KMS-11 (cell line): Measurements from ENCODE around the gene CRTAC1.

Source experiments
- H2AFZ ChIP-seq: fragments of 200-600 bp; sonication (generic); 2 replicates; pipeline ENCODE4 v1.6.1; 2016; ENCODE audit warnings: antibody characterized with exemption, mixed run types, low read depth
- H3K27ac ChIP-seq: fragments of 200-600 bp; sonication (generic); 2 replicates; pipeline ENCODE4 v1.6.1; 2016; ENCODE audit warnings: mild to moderate bottlenecking, mixed run types
- H3K27me3 ChIP-seq: fragments of 200-600 bp; sonication (generic); 2 replicates; pipeline ENCODE4 v1.6.1; 2017; ENCODE audit warnings: mild to moderate bottlenecking, low read depth, mixed run types, moderate library complexity; ENCODE audit not compliant: insufficient read depth
- H3K36me3 ChIP-seq: fragments of 200-600 bp; sonication (generic); 2 replicates; pipeline ENCODE4 v1.6.1; 2017; ENCODE audit warnings: mild to moderate bottlenecking, mixed run types; ENCODE audit not compliant: insufficient read depth
- H3K4me1 ChIP-seq: fragments of 200-600 bp; sonication (generic); 2 replicates; pipeline ENCODE4 v1.6.1; 2016; ENCODE audit warnings: mild to moderate bottlenecking, low read depth, mixed run types; ENCODE audit not compliant: poor library complexity, severe bottlenecking
- H3K4me2 ChIP-seq: fragments of 200-600 bp; sonication (generic); 2 replicates; pipeline ENCODE4 v1.7.0; 2016; ENCODE audit warnings: mild to moderate bottlenecking, mixed run types
- H3K4me3 ChIP-seq: fragments of 200-600 bp; sonication (generic); IDR thresholded peaks from 2 replicates; pipeline ENCODE4 v1.6.1; 2017; ENCODE audit warnings: low read depth, low read length, mixed read lengths; ENCODE audit not compliant: insufficient read depth
- H3K79me2 ChIP-seq: fragments of 200-600 bp; sonication (generic); 2 replicates; pipeline ENCODE4 v1.6.1; 2016; ENCODE audit warnings: low read depth, mixed run types; ENCODE audit not compliant: insufficient read depth
- H3K9ac ChIP-seq: fragments of 200-600 bp; sonication (generic); 2 replicates; pipeline ENCODE4 v1.6.1; 2016; ENCODE audit warnings: mild to moderate bottlenecking, mixed run types
- H4K20me1 ChIP-seq: fragments of 200-600 bp; sonication (generic); 2 replicates; pipeline ENCODE4 v1.6.1; 2016; ENCODE audit warnings: mild to moderate bottlenecking, mixed run types; ENCODE audit not compliant: insufficient read depth
- TF ChIP-seq, protein P1 (sequence below): fragments of 200-600 bp; sonication (generic); conservative IDR thresholded peaks from 2 replicates; pipeline ENCODE4 v1.6.1; 2017; ENCODE audit warnings: low read depth, mild to moderate bottlenecking, antibody characterized with exemption, low read length, moderate library complexity, mixed read lengths

CRTAC1 gene

GRCh38 chr10:97895915-97896314 lies 134.5 kb downstream of the CRTAC1 start:
- Histone ChIP-seq H3K27ac (no peak overlapping the region), H2AFZ (no peak overlapping the region), H3K79me2 (no peaks in the 10 kb centered on the region), H3K4me1 (no peaks in the 10 kb centered on the region), H3K9ac (no peak overlapping the region), H3K4me2 (no peak overlapping the region), H4K20me1 (no peaks in the 10 kb centered on the region), H3K4me3 (no peak overlapping the region), H3K36me3 (no peaks in the 10 kb centered on the region), H3K27me3 (peaks cover 12% of the 10 kb centered on the region; the same call in 1 of the 2 replicates)
- TF ChIP-seq, protein P1, sequence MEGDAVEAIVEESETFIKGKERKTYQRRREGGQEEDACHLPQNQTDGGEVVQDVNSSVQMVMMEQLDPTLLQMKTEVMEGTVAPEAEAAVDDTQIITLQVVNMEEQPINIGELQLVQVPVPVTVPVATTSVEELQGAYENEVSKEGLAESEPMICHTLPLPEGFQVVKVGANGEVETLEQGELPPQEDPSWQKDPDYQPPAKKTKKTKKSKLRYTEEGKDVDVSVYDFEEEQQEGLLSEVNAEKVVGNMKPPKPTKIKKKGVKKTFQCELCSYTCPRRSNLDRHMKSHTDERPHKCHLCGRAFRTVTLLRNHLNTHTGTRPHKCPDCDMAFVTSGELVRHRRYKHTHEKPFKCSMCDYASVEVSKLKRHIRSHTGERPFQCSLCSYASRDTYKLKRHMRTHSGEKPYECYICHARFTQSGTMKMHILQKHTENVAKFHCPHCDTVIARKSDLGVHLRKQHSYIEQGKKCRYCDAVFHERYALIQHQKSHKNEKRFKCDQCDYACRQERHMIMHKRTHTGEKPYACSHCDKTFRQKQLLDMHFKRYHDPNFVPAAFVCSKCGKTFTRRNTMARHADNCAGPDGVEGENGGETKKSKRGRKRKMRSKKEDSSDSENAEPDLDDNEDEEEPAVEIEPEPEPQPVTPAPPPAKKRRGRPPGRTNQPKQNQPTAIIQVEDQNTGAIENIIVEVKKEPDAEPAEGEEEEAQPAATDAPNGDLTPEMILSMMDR, result no peak

- Histone ChIP-seq H3K79me2 (no peaks in the 10 kb centered on the region), H2AFZ (no peak overlapping the region), H3K4me1 (no peaks in the 10 kb centered on the region), H4K20me1 (no peaks in the 10 kb centered on the region), H3K27ac (no peak overlapping the region), H3K4me3 (no peak overlapping the region), H3K4me2 (no peak overlapping the region), H3K27me3 (peaks cover 10% of the 10 kb centered on the region; the same call in 1 of the 2 replicates), H3K9ac (no peak overlapping the region), H3K36me3 (no peaks in the 10 kb centered on the region)
- TF ChIP-seq, protein P1, result no peak
Measured at GRCh38 chr10:97895084-97895483, 135.3 kb downstream of the CRTAC1 start.

GRCh38 chr10:97894092-97894491 lies 136.3 kb downstream of the CRTAC1 start:
- Histone ChIP-seq H3K79me2 (no peaks in the 10 kb centered on the region), H3K27ac (no peak overlapping the region), H2AFZ (no peak overlapping the region), H3K4me2 (no peak overlapping the region), H3K9ac (no peak overlapping the region), H3K4me1 (no peaks in the 10 kb centered on the region), H3K4me3 (no peak overlapping the region), H3K27me3 (peaks cover 3% of the 10 kb centered on the region; the same call in 1 of the 2 replicates), H4K20me1 (no peaks in the 10 kb centered on the region), H3K36me3 (no peaks in the 10 kb centered on the region)
- TF ChIP-seq, protein P1, result no peak

- no peaks in the 10 kb centered on the region for H3K36me3 ChIP-seq
Measured at GRCh38 chr10:97892939-97893338, 137.5 kb downstream of the CRTAC1 start.

More at GRCh38 chr10:97892939-97893338, 137.5 kb downstream of the CRTAC1 start:
- Histone ChIP-seq H4K20me1 (no peaks in the 10 kb centered on the region), H3K27ac (no peak overlapping the region), H3K9ac (no peak overlapping the region), H3K79me2 (no peaks in the 10 kb centered on the region), H3K4me1 (no peaks in the 10 kb centered on the region), H3K4me3 (no peak overlapping the region), H3K4me2 (no peak overlapping the region), H3K27me3 (0 out of 2 replicates have a peak, but pooled peaks cover 3% of the 10 kb centered on the region), H2AFZ (no peak overlapping the region)
- TF ChIP-seq, protein P1, result no peak
